Endothelial cell of umbilical vein (primary cell): ENCODE results near the gene LRRC46.

Experiments used
- CTCF ChIP-seq, 2 donors: IDR thresholded peaks; 1 replicate in 1 of 2; 2 replicates in 1 of 2; pipeline ENCODE4 v1.5.1; 2011; ENCODE audit warnings: low read length in 2 of 2, mild to moderate bottlenecking in 2 of 2, moderate library complexity in 2 of 2, control low read depth in 1 of 2, inconsistent platforms in 1 of 2, low read depth in 1 of 2; ENCODE audit not compliant: insufficient read depth in 1 of 2; ENCODE audit errors: extremely low read depth in 1 of 2
- EZH2 ChIP-seq: IDR thresholded peaks from 2 replicates; pipeline ENCODE4 v1.6.1; 2012; ENCODE audit warnings: borderline replicate concordance, low read depth, mild to moderate bottlenecking, moderate library complexity, low read length, inconsistent platforms; ENCODE audit not compliant: severe bottlenecking
- GATA2 ChIP-seq: IDR thresholded peaks from 2 replicates; pipeline ENCODE4 v1.7.0; 2011; ENCODE audit warnings: low read depth, mild to moderate bottlenecking, moderate library complexity, mixed read lengths, low read length; ENCODE audit not compliant: insufficient read length, insufficient read depth
- MAX ChIP-seq: IDR thresholded peaks from 2 replicates; pipeline ENCODE4 v1.6.1; 2011; ENCODE audit not compliant: insufficient read depth, insufficient read length
- POLR2A ChIP-seq: IDR thresholded peaks from 2 replicates; pipeline ENCODE4 v1.6.1; 2012; ENCODE audit warnings: low read depth, mild to moderate bottlenecking, control low read depth, low read length

GRCh38 chr17:47871048-47871447, 39.6 kb downstream of the LRRC46 start:
- TF ChIP-seq POLR2A, result no peak
- no peak for TF ChIP-seq CTCF (IDR thresholded peaks at IDR 0.05; ENCODE audit: extremely low read depth in 1 of 2, insufficient read depth in 1 of 2, low read depth in 1 of 2, low read length in 2 of 2)
- no peak for TF ChIP-seq MAX
- no peak for TF ChIP-seq EZH2
- TF ChIP-seq GATA2, result no peak
